ENCODE data around the gene THBS4.

Gene THBS4

DNA sequence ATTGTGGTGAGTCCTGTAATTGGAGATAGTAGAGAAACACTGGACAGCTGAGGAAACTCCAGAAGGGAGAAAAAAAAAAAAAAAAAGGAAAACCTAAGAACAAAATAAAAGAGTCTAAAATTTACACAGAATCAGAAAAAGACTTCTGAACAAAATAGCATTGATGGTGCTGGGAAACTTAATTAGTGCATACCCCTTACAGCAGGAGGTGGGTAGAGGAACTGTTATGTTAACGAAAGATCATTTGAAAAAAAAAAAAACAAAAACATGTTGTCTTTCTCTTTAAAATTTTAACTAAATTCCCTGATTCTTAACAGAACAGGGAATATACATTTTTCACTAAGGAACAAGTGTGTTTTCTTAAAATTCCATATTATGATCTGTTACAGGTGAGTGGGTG lies 32.5 kb upstream of the THBS4 start:
- DNase-seq (ENCODE audit: low read depth in 2 of 2): no peak
- no peak overlapping the region for H3K4me3 ChIP-seq (replicated peaks in 1 of 2; ENCODE audit: low read depth in 2 of 2, low read length in 2 of 2)
- TF ChIP-seq, protein P1, sequence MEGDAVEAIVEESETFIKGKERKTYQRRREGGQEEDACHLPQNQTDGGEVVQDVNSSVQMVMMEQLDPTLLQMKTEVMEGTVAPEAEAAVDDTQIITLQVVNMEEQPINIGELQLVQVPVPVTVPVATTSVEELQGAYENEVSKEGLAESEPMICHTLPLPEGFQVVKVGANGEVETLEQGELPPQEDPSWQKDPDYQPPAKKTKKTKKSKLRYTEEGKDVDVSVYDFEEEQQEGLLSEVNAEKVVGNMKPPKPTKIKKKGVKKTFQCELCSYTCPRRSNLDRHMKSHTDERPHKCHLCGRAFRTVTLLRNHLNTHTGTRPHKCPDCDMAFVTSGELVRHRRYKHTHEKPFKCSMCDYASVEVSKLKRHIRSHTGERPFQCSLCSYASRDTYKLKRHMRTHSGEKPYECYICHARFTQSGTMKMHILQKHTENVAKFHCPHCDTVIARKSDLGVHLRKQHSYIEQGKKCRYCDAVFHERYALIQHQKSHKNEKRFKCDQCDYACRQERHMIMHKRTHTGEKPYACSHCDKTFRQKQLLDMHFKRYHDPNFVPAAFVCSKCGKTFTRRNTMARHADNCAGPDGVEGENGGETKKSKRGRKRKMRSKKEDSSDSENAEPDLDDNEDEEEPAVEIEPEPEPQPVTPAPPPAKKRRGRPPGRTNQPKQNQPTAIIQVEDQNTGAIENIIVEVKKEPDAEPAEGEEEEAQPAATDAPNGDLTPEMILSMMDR (IDR thresholded peaks at IDR 0.05; ENCODE audit: low read depth, low read length): no peak

DNA sequence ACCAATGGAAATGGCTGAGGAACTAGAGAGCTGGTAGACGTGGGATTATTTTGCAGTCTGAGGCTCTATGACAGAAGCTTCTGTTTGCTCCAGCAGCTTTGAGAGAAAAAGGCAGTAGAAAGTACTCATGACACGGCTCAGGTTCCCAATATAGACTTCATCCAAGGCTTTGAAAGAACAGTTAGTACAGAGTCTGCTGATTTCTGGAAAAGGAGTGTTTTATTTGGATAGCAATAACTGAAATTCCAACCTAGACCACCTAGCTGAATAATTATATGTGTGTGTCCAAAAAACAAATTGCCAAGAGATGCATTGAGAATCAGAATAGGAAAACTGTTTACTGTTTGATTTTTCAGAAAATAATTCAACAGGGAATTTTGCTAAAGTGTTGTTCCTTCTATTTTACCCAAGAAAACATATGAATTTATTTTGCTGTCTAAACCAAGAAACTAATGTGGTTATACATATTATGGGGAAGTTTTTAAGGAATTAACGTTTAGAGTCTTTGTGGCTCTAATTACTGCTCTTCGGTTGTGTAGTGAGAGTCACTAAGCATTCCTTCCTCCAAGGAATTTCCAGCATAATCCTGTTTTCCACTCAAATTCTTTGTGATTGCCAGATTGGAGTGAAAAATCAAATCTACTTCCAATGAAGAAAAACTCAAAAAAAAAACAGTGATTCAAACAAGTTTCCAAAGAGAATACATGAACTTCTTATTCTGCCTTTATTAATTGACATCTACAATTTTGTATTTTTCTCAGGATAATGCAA lies 26.0 kb upstream of the THBS4 start:
- DNase-seq (ENCODE audit: low read depth in 2 of 2): no peak
- no peak overlapping the region for H3K4me3 ChIP-seq (replicated peaks in 1 of 2; ENCODE audit: low read depth in 2 of 2, low read length in 2 of 2)
- TF ChIP-seq, protein P1 (IDR thresholded peaks at IDR 0.05; ENCODE audit: low read depth, low read length): no peak

DNA sequence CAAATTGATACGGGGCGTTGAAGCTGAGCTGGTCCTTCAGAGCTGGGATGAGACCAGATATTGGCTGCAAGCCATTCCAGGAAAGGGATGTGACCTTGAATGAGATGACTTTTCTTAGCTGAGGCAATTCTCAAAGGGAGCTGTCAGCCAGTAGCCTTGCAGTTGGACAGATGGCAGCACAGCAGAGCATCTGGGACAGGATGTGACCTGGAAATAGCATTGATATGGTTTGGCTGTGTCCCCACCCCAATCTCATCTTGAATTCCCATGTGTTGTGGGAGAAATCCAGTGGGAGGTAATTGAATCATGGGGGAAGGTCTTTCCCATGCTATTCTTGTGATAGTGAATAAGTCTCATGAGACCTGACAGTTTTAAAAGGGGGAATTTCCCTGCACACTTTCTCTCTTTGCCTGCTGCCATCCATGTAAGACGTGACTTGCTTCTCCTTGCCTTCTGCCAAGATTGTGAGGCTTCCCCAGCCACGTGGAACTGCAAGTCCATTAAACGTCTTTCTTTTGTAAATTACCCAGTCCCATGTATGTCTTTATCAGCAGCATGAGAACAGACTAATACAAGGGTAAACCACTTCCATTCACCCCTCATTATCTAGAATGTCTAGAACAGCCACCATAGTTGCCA lies 24.3 kb upstream of the THBS4 start:
- TF ChIP-seq, protein P1 (IDR thresholded peaks at IDR 0.05; ENCODE audit: low read depth, low read length): no peak
- no peak overlapping the region for H3K4me3 ChIP-seq (replicated peaks in 1 of 2; ENCODE audit: low read depth in 2 of 2, low read length in 2 of 2)
- no peak for DNase-seq (ENCODE audit: low read depth in 2 of 2)

DNA sequence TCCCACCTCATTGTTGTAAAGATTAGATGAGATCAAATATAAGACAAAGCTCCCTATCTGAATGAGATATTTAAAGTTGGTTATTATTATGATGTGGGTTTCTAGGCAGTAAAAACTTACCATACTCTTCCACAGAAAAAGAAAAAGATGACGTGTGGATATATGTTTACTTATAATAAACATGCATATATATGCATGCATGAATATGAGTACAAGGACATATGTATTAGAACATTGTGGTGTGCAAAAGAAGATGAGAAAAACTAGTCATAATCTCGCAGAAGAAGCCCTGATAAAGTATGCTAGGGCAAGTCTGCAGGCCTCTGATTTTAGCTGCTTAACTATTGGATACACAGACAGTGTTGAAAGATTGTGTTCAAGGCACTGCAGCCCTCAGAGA lies 10.1 kb upstream of the THBS4 start:
- DNase-seq (ENCODE audit: low read depth in 2 of 2): no peak
- no peak overlapping the region for H3K4me3 ChIP-seq (replicated peaks in 1 of 2; ENCODE audit: low read depth in 2 of 2, low read length in 2 of 2)
- TF ChIP-seq, protein P1 (IDR thresholded peaks at IDR 0.05; ENCODE audit: low read depth, low read length): no peak

DNA sequence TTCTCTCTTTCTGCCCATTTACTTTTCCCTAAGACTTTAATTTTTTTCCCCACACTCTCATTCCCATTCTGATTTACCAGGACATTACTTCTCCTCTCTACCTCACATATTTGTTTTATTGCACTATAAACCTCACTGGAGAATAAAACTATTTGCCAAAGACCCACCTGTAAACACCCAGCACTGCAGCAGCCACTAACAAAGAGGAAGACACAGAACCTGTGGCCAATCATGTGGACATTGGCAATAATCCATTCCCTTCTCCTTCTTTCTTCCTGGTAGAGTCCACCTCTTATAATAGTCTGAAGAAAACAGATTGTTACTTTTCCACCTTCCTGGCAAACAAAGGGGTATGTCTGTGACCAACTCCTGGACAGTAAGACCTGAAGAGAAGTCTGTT lies 8.3 kb upstream of the THBS4 start:
- no peak for DNase-seq (ENCODE audit: low read depth in 2 of 2)
- H3K4me3 ChIP-seq (replicated peaks in 1 of 2; ENCODE audit: low read depth in 2 of 2, low read length in 2 of 2): no peak overlapping the region

DNA sequence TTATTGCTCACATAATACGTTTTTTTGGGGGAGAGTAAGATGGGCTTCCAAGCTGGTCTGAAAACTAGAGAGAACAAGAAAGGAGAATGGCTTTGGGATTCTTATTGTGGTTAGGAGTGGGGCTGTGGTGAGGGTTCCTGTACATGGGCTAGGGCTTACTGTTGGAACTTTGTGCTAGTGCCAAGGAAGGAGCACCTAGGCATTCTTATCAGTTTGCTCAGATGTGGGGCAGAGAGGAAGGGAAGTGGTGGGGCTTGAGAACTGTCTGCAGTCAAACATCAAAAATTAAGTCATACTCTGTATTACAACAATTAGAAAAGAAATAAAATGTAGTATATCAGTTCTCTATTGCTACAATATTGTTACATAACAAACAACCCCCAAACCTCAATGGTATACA lies 4.0 kb upstream of the THBS4 start:
- no peak overlapping the region for H3K4me3 ChIP-seq (replicated peaks in 1 of 2; ENCODE audit: low read depth in 2 of 2, low read length in 2 of 2)
- DNase-seq (ENCODE audit: low read depth in 2 of 2): no peak
- TF ChIP-seq, protein P1 (IDR thresholded peaks at IDR 0.05; ENCODE audit: low read depth, low read length): no peak

More for the DNA sequence above, 8.3 kb upstream of the THBS4 start:
- TF ChIP-seq, protein P1 (IDR thresholded peaks at IDR 0.05; ENCODE audit: low read depth, low read length): no peak
